Body of pancreas (tissue), 4 donors: ENCODE data around the gene HEYL. TPM values are rescaled to one million over a fixed set of nuclear protein-coding genes. Genes with fewer than 3 reads are reported as not detected.

Experiments
- ATAC-seq: fragments of 150-250 bp; one replicate; pipeline ENCODE4 v1.9.1; 2016
- DNase-seq, 4 donors: peaks; one replicate each; pipeline ENCODE4 v3.0.0-alpha.2; 2019
- H3K27ac ChIP-seq, 4 donors: fragments of 200-600 bp; sonication (generic); 1 replicate in 3 of 4; 2 replicates in 1 of 4; pipeline versions ENCODE4 v1.5.1 to v1.6.1; 2016 to 2019; ENCODE audit warnings: mild to moderate bottlenecking in 1 of 4, mixed read lengths in 1 of 4, moderate library complexity in 1 of 4
- H3K27me3 ChIP-seq, 2 donors: fragments of 200-600 bp; sonication (generic); one replicate each; pipeline ENCODE4 v1.6.0; 2016; ENCODE audit warnings: mild to moderate bottlenecking in 1 of 2
- H3K36me3 ChIP-seq, 2 donors: fragments of 200-600 bp; sonication (generic); replicated peaks in 1 of 2; 2 replicates each; pipeline ENCODE4 v1.5.1; 2016; ENCODE audit warnings: low read depth in 2 of 2; ENCODE audit not compliant: insufficient read depth in 1 of 2
- H3K4me1 ChIP-seq: fragments of 200-600 bp; sonication (generic); one replicate; pipeline ENCODE4 v1.6.0; 2016
- H3K4me3 ChIP-seq, 2 donors: fragments of 200-600 bp; sonication (generic); 1 replicate in 1 of 2; 2 replicates in 1 of 2; pipeline ENCODE4 v1.5.1; 2016 to 2019
- H3K9me3 ChIP-seq, 3 donors: fragments of 200-600 bp; sonication (generic); 1 replicate in 2 of 3; 2 replicates in 1 of 3; pipeline ENCODE4 v1.5.1; 2016
- POLR2A ChIP-seq, 3 donors: fragments of 450-650 bp; IDR thresholded peaks; one replicate each; pipeline ENCODE4 v1.6.1; 2016; ENCODE audit warnings: antibody characterized with exemption in 3 of 3, mild to moderate bottlenecking in 2 of 3
- WGBS, 2 donors: methylation state at CpG; one replicate each; pipeline ENCODE4 v1.1.5; 2017; 5-methylcytosine and 5-hydroxymethylcytosine counted together
- intact Hi-C: fragments of 100-400 bp; cut with DNase I; formaldehyde crosslinking; loops from one replicate; pipeline ENCODE4 v1.15.1; 2023
- total RNA-seq, 2 donors: library from RNA; depleted of rRNA; stranded (reverse); fragments of >200 nt; gene quantifications; one replicate each; pipeline ENCODE4 v1.1.0, GENCODE V29; 2016
- TF ChIP-seq, protein P1 (sequence below), 7 experiments: fragments of 450-650 bp in 4 of 7; fragments of 200-600 bp in 3 of 7; sonication (generic) in 3 of 7; IDR thresholded peaks; one replicate each; pipeline ENCODE4 v1.5.1; 2016 to 2019; ENCODE audit warnings: antibody characterized with exemption in 7 of 7

Gene HEYL
- total RNA-seq, 2 donors from 2014 or later = 33.6 to 33.7 TPM

DNA sequence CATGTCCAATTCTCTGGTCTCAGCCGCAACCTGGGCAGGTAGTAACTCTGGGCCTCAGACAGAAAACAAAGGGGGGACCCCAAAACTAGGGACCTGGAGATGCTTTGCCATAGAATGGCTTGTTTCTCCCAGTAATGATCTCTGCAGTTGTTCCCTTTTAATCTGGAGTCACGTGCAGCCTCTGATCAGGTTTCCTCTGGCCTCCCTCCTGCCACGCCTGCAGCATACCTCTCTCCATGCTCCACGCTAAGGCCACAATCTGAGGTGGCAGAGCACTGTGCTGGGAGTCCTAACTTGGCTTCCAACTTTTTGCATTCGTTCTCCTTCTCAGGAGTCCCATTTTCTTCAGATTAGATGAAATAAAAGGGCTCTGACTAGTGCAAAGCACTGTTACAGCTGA lies 64.8 kb downstream of the HEYL start:
- DNase-seq = peak; percentile 38 to 60 (median 52)
- WGBS, 2 donors = 14 to 22% methylated on average over 4 to 5 of the region's 5 CpGs
- no peaks in the 10 kb centered on the region for H3K27me3 ChIP-seq
- peaks cover 54% of the 10 kb centered on the region for H3K4me1 ChIP-seq
- H3K9me3 ChIP-seq = no peaks in the 10 kb centered on the region
- H3K36me3 ChIP-seq = peaks cover 15 to 17% of the 10 kb centered on the region in 2 donors
- TF ChIP-seq POLR2A (IDR thresholded peaks at IDR 0.05) = no peak
- TF ChIP-seq, protein P1, sequence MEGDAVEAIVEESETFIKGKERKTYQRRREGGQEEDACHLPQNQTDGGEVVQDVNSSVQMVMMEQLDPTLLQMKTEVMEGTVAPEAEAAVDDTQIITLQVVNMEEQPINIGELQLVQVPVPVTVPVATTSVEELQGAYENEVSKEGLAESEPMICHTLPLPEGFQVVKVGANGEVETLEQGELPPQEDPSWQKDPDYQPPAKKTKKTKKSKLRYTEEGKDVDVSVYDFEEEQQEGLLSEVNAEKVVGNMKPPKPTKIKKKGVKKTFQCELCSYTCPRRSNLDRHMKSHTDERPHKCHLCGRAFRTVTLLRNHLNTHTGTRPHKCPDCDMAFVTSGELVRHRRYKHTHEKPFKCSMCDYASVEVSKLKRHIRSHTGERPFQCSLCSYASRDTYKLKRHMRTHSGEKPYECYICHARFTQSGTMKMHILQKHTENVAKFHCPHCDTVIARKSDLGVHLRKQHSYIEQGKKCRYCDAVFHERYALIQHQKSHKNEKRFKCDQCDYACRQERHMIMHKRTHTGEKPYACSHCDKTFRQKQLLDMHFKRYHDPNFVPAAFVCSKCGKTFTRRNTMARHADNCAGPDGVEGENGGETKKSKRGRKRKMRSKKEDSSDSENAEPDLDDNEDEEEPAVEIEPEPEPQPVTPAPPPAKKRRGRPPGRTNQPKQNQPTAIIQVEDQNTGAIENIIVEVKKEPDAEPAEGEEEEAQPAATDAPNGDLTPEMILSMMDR (IDR thresholded peaks at IDR 0.05) = no peak
- peak overlapping the region in 3 of 4 donors; percentile 77 to 93 (median 87) for H3K27ac ChIP-seq
- peak; percentile 24 for ATAC-seq
- intact Hi-C loops = no loop called here
- peak overlapping the region; percentile 40 to 85 for H3K4me3 ChIP-seq

Other genes with a start within 250 kb of the HEYL start
- 1 to 10 TPM in 1 of 2 donors, not detected in 1; 5.7 TPM for gene BMP8A, start 148.0 kb downstream of the HEYL start, total RNA-seq
- gene PABPC4, start 62.9 kb downstream of the HEYL start, total RNA-seq = 100 to 1,000 TPM; 419 to 540 TPM
- gene NT5C1A, start 32.5 kb upstream of the HEYL start, total RNA-seq = 1 to 10 TPM; 2.3 to 3.1 TPM
- 1 to 10 TPM in 1 of 2 donors, under 1 TPM in 1; 0.66 to 9.1 TPM for gene HPCAL4, start 51.8 kb upstream of the HEYL start, total RNA-seq
- gene PPIE, start 99.2 kb upstream of the HEYL start, total RNA-seq = 10 to 100 TPM; 25.9 to 33.6 TPM
- gene OXCT2, start 131.7 kb upstream of the HEYL start, total RNA-seq = 1 to 10 TPM; 2.6 to 4.6 TPM
- 1 to 10 TPM; 2.3 to 5.4 TPM for gene BMP8B, start 149.2 kb upstream of the HEYL start, total RNA-seq
- gene TRIT1, start 243.9 kb upstream of the HEYL start, total RNA-seq = 10 to 100 TPM; 15.8 to 30.7 TPM